Activated T-cell treated with anti-CD3 and anti-CD28 coated beads for 24 hours (primary cell): ENCODE results near the gene CYP39A1.
"Not testable (repeated sequence)": the region's sequence is repeated elsewhere in the genome, so short reads cannot be mapped to it uniquely, and the experiment has no call there.

Source experiments
- DNase-seq: peaks from one replicate; pipeline ENCODE4 v3.0.0-alpha.2; 2020; ENCODE audit warnings: low read depth

CYP39A1 gene

GRCh38 chr6:46648869-46649492, 3.6 kb downstream of the CYP39A1 start:
- no peak for DNase-seq

GRCh38 chr6:46648108-46648507, 4.5 kb downstream of the CYP39A1 start:
- not testable (repeated sequence) for DNase-seq

GRCh38 chr6:46645265-46645664, 7.4 kb downstream of the CYP39A1 start:
- no peak for DNase-seq

- no peak for DNase-seq
Measured at GRCh38 chr6:46642928-46643751, 9.5 kb downstream of the CYP39A1 start.

- DNase-seq, result no peak
Measured at GRCh38 chr6:46638650-46639049, 14.0 kb downstream of the CYP39A1 start.

- DNase-seq, result no peak
Measured at GRCh38 chr6:46637933-46638332, 14.7 kb downstream of the CYP39A1 start.

GRCh38 chr6:46637145-46637544, 15.5 kb downstream of the CYP39A1 start:
- DNase-seq, result no peak

- DNase-seq, result no peak
Measured at GRCh38 chr6:46635462-46635861, 17.2 kb downstream of the CYP39A1 start.

GRCh38 chr6:46632053-46632452, 20.6 kb downstream of the CYP39A1 start:
- no peak for DNase-seq

GRCh38 chr6:46629691-46630090, 22.9 kb downstream of the CYP39A1 start:
- no peak for DNase-seq

GRCh38 chr6:46628976-46629375, 23.6 kb downstream of the CYP39A1 start:
- no peak for DNase-seq

GRCh38 chr6:46628498-46628897, 24.1 kb downstream of the CYP39A1 start:
- DNase-seq, result no peak

GRCh38 chr6:46626976-46627375, 25.6 kb downstream of the CYP39A1 start:
- DNase-seq, result no peak

GRCh38 chr6:46626228-46626909, 26.2 kb downstream of the CYP39A1 start:
- DNase-seq, result no peak

- DNase-seq, result no peak
Measured at GRCh38 chr6:46618726-46619125, 33.9 kb downstream of the CYP39A1 start.

- no peak for DNase-seq
Measured at GRCh38 chr6:46612645-46613044, 40.0 kb downstream of the CYP39A1 start.

GRCh38 chr6:46610862-46611553, 41.6 kb downstream of the CYP39A1 start:
- DNase-seq, result no peak

- DNase-seq, result no peak
Measured at GRCh38 chr6:46606338-46606737, 46.3 kb downstream of the CYP39A1 start.

GRCh38 chr6:46605091-46605797, 47.4 kb downstream of the CYP39A1 start:
- DNase-seq, result no peak

GRCh38 chr6:46598215-46598614, 54.4 kb downstream of the CYP39A1 start:
- no peak for DNase-seq

- DNase-seq, result no peak
Measured at GRCh38 chr6:46592740-46593139, 59.9 kb downstream of the CYP39A1 start.

GRCh38 chr6:46592046-46592445, 60.6 kb downstream of the CYP39A1 start:
- DNase-seq, result no peak
